LoVo (cell line): ENCODE data around the gene CDC16.
"Not testable (repeated sequence)": the region's sequence is repeated elsewhere in the genome, so short reads cannot be mapped to it uniquely, and the experiment has no call there.

Experiments used
- DNase-seq: peaks from one replicate; pipeline ENCODE4 v3.0.0-alpha.2; 2016; ENCODE audit warnings: low spot score

CDC16 gene, protein sequence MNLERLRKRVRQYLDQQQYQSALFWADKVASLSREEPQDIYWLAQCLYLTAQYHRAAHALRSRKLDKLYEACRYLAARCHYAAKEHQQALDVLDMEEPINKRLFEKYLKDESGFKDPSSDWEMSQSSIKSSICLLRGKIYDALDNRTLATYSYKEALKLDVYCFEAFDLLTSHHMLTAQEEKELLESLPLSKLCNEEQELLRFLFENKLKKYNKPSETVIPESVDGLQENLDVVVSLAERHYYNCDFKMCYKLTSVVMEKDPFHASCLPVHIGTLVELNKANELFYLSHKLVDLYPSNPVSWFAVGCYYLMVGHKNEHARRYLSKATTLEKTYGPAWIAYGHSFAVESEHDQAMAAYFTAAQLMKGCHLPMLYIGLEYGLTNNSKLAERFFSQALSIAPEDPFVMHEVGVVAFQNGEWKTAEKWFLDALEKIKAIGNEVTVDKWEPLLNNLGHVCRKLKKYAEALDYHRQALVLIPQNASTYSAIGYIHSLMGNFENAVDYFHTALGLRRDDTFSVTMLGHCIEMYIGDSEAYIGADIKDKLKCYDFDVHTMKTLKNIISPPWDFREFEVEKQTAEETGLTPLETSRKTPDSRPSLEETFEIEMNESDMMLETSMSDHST

DNA sequence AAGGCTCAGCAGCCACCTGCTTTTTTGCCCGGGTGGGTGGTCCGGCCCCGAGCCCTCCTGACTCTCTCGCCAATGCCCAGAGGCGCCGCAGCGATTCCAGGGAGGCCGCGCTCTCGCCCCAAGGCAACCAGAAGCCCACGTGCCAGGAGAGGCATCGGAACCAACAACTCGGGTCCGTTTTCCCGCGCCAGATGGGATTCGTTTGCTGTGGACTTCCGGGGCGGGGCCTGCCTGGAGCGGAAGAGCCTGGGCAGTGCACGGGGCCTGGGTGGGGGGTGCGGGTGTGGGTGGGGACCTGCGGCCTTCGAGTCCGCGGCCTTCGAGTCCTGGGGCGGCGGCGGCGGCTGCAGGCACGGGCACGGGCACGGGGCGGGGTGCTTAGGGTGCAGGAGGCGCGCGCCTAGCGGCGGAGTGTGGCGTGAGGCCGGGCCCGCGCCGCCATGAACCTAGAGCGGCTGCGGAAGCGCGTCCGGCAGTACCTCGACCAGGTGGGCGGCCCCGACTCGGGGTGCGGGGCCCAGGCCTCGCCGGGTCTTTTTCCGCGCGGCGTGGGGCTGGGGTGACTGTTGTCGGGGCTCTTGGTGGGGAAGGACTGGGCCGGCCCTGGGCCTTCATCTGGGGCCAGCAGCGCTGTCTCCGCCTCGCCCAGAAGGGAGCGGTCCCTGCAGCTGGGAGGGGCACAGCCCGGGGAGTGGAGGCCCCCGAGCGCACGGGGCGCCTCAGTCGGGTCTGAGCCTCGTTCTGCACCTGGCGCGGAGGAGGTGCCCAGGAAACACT, at the start of gene CDC16:
CDC16 (plus strand) TSS at position 253 of the 777 bp plus-strand sequence; CDS start at position 441, 188 bp downstream.
- DNase-seq, result peak; percentile 92

DNA sequence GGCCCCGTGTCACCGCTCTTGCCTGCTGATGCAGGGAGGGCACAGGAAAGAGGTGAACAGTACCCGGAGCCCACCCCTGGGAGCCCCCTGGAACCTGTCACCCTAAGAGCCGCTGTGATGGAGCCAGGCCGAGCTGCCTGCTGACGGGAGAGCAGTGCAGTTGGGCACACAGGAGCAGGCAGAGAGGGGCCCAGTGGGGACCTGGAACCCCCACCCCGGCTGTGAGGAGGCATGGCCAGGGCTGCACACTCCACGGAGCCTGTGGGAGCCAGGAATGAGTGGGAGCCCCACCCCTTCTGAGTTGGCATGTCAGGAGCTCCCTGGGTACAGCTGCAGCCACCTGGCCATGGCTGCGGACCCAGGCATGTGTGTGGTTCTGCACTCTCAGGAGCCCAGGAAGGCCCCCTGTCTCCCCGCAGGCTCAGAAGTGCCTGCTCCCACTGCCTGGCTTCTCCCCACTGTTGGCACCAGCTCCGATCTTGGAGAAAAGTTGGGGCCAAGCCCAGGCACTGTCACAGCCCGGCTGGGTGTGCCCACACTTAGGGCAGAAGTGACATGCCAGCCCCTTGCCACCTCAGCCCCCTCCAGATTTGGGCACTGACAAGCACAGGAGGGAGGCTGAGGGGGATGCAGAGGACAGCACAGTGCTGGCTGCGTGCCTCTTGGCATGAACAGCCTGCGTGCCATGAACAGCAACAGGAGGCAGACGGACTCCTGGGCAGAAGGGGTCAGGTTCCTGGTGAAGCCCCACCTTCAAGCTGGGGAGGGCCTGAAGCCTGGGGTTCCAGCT, 49.3 kb upstream of the CDC16 start:
- DNase-seq, result no peak

DNA sequence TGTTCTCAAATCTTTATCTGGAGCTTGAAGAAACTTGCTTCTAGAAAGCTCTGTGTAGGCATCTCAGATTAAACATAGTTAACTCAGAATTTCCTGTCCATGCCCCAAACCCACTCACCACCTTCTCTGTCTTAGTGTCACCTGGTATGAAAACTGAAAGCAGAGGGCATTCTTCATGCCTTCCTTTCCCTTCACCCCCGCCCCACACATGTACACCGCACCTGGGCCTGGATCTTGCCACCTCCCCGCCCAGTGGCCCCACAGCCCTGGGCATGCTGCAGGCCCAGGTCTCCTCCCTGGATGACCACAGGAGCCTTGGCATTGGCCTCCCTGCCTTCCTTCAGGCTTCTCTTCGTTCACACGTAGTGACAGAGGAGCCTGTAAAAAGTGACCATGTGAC, 39.8 kb upstream of the CDC16 start:
- DNase-seq, result no peak

DNA sequence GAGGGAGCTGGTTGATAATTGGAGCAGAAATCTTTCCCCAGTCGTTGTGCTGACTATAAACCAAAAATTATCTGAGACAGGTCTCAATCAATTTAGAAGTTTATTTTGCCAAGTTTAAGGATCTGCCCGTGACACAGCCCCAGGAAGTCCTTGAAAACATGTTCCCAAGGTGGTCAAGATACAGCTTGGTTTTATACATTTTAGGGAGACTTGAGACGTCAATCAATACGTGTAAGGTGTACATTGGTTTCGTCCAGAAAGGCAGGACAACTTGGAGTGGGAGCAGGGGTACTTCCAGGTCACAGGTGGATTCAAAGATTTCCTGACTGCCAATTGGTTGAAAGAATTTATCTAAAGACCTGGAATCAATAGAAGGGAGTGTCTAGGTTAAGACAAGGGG, 38.1 kb upstream of the CDC16 start:
- DNase-seq, result no peak

DNA sequence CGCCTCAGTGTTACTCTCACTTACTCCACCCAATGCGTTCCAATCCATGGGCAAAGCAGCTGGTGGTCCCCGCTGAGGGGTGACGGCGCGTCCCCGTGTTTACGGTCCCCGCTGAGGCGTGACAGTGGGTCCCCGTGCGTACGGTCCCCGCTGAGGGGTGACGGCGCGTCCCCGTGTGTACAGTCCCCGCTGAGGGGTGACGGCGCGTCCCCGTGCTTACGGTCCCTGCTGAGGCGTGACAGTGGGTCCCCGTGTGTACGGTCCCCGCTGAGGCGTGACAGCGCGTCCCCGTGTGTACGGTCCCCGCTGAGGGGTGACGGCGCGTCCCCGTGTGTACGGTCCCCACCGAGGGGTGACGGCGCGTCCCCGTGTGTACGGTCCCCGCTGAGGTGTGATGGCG, 36.1 kb upstream of the CDC16 start:
- no peak for DNase-seq

DNA sequence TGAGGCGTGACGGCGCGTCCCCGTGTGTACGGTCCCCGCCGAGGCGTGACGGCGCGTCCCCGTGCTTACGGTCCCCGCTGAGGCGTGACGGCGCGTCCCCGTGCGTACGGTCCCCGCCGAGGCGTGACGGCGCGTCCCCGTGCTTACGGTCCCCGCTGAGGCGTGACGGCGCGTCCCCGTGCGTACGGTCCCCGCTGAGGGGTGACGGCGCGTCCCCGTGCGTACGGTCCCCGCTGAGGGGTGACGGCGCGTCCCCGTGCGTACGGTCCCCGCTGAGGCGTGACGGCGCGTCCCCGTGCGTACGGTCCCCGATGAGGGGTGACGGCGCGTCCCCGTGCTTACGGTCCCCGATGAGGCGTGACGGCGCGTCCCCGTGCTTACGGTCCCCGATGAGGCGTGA, 35.2 kb upstream of the CDC16 start:
- not testable (repeated sequence) for DNase-seq

DNA sequence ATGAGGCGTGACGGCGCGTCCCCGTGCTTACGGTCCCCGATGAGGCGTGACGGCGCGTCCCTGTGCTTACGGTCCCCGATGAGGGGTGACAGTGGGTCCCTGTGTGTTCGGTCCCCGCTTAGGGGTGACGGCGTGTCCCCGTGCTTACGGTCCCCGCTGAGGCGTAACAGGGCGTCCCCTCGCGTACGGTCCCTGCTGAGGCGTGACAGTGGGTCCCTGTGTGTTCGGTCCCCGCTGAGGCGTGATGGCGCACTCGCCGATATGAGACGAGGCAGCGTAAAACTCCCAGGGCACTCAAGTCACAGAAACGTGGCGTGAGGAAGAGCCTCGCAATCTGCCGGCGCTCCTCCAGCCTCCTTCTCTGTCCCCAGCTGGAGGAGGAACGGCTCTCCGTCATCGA, 34.7 kb upstream of the CDC16 start:
- no peak for DNase-seq

DNA sequence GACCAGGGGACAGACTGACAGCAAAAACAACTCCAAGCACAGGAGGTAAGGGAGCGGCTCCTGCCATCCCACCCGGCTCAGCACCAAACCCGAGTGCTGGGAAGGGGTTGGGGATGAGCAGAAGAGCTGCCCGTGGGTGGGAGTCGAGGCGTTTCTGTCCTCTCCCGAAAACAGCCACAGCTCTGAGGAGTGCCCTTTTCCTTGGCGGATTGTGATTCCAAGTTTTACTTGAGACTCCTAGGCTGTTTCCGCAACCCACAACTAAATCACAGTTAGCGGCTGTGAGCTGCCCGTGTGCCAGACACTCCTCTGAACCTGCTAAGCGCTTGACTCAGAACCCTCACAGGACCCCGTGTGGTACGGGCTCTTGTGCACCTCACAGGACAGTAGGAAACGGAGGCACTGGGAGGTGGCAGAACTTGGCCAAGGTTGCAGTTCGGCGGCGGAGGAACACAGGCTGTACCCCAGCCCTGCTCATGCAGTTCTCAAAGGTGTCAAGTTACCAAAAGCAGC, 34.2 kb upstream of the CDC16 start:
- no peak for DNase-seq

- DNase-seq, result no peak
Measured at GRCh38 chr13:114202581-114202980, 32.1 kb upstream of the CDC16 start.

- no peak for DNase-seq
Measured at GRCh38 chr13:114203536-114203935, 31.2 kb upstream of the CDC16 start.

GRCh38 chr13:114204894-114205293, 29.8 kb upstream of the CDC16 start:
- no peak for DNase-seq

GRCh38 chr13:114208134-114208533, 26.6 kb upstream of the CDC16 start:
- DNase-seq, result no peak

DNA sequence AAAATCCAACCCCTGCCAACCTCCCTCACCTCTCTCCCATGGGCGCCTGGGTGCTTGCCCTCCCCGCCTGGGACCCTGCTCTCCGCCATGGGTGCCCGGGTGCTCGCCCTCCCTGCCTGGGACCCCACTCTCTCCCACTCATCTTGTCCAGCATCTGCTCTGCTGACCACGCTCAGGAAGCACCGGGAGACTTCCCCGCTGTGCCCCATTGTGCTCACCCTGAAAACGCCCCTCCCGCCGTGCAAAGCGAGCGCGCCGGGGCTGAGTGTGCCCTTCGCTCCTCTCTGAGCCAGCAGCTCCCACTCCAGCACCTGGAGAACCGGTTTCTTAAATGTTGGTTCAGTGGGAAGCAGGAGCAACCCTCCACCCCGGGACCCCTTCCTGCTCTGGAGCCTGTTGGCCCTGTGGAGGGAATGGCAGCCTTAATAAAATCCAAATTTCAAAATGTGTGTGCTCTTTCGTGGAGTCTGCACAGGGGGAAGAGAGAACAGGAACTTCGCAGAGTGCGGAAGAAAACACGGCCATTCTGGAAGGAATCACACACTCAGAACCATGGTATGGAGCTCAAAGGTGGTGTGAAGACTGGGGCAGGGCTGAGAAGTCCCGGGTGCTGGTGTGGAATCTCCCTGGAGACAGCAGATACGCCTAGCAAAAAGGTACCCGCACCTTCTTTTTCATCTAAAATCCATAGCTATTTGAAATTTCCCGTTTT, 23.1 kb upstream of the CDC16 start:
- DNase-seq, result no peak

GRCh38 chr13:114212158-114212495, 22.6 kb upstream of the CDC16 start:
- DNase-seq, result no peak

- DNase-seq, result no peak
Measured at GRCh38 chr13:114213980-114214379, 20.7 kb upstream of the CDC16 start.

GRCh38 chr13:114219392-114219791, 15.3 kb upstream of the CDC16 start:
- no peak for DNase-seq

DNA sequence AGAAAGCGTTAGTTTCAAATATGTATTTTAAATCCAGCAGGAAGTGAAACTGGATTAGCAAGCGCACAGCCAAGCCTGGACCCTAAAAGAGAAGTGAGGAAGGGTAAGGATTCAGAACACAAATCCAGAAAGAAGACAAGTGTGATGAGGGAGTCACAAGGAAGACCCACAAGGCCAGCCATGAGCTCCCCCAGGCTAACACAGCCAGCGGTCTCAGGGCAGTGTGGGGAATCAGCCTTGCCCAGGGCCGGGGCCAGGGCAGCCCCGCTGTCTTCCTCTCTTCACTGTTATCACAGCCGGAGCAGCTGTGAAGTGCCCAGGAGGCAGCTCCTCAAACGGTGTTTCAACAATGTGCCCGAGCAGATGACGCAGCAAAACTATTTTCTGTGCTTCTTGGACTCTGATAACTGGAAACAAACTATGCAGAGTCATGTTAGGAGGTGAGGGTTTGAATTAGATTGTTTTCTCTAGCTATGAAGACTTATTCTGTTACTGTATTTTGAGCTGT, 12.2 kb upstream of the CDC16 start:
- no peak for DNase-seq

GRCh38 chr13:114224201-114224600, 10.5 kb upstream of the CDC16 start:
- DNase-seq, result no peak

DNA sequence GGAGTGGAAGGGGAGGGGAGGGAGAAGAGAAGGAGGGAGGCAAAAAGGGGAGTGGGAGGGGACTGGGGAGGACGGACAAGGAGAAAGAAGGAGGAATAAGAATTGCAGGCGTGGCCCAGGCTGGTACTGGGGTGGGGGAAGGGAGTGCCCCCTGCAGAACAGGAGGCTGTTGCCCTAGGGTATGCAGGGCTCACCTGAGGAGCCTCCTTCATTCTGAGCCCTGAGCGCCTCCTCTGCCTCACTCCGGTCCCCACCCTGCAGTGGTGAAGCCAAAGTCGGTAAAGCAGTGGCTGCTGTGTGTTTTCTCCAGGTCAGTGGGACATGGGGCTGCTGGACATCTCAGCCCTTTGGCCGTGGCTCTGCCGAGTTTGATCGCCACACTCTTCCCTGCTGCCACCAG, 9.1 kb upstream of the CDC16 start:
- no peak for DNase-seq

DNA sequence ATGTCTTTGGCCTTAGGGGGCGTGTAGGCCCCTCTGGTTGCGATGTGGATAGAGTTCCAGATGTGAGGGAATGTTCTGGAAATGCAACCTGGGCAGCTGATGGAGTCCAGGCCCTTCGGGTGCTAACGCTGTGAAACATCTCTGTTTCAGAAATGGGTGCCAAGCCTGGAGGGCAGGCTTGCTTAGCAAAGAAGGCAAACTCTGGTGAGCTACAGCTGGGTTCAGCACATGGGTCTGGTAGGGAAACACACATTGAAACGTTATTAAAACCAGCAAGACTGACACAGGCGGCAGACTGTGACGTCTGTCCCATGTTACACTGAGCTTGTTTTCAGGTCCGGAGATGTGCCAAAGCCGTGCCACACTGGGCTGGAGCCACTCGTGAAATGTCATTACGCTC, 8.6 kb upstream of the CDC16 start:
- no peak for DNase-seq

GRCh38 chr13:114226699-114227323, 7.9 kb upstream of the CDC16 start:
- DNase-seq, result peak; percentile 81
